Astrocyte (in vitro differentiated cells and primary cell): ENCODE results near the gene SPHK2. TPM values are rescaled to one million over a fixed set of nuclear protein-coding genes. Genes with fewer than 3 reads are reported as not detected.

Source experiments
- DNase-seq: peaks from one replicate; pipeline ENCODE4 v3.0.0-alpha.2; 2010; ENCODE audit warnings: low read depth
- FAIRE-seq: peaks from 2 replicates; lab custom pipeline; 2011; peaks lifted over from hg19 to GRCh38; lab: Jason Lieb, UNC
- H2AFZ ChIP-seq: 2 replicates; pipeline ENCODE4 v1.6.0; 2012; ENCODE audit warnings: low read depth, low read length, inconsistent platforms
- H3K27ac ChIP-seq: 2 replicates; pipeline ENCODE4 v1.5.1; 2011; ENCODE audit warnings: low read depth, low read length, inconsistent platforms
- H3K27me3 ChIP-seq: 2 replicates; pipeline ENCODE4 v1.6.0; 2011; ENCODE audit warnings: low read length, inconsistent platforms; ENCODE audit not compliant: insufficient read depth
- H3K36me3 ChIP-seq: 2 replicates; pipeline ENCODE4 v1.5.1; 2011; ENCODE audit warnings: low read length, inconsistent platforms; ENCODE audit not compliant: insufficient read depth
- H3K4me1 ChIP-seq: 2 replicates; pipeline ENCODE4 v1.5.1; 2011; ENCODE audit warnings: low read length, inconsistent platforms; ENCODE audit not compliant: insufficient read depth
- H3K4me2 ChIP-seq: 2 replicates; pipeline ENCODE4 v1.6.0; 2012; ENCODE audit warnings: low read length, inconsistent platforms
- H3K4me3 ChIP-seq: 2 replicates; pipeline ENCODE4 v1.5.1; 2011; ENCODE audit warnings: low read depth, mild to moderate bottlenecking, low read length, inconsistent platforms; ENCODE audit not compliant: insufficient read depth
- H3K79me2 ChIP-seq: 2 replicates; pipeline ENCODE4 v1.6.0; 2012; ENCODE audit warnings: mild to moderate bottlenecking, low read length, inconsistent platforms; ENCODE audit not compliant: insufficient read depth
- H3K9ac ChIP-seq: 2 replicates; pipeline ENCODE4 v1.6.0; 2012; ENCODE audit warnings: mild to moderate bottlenecking, low read length, inconsistent platforms
- H3K9me3 ChIP-seq: 2 replicates; pipeline ENCODE4 v1.5.1; 2012; ENCODE audit warnings: low read depth, mild to moderate bottlenecking, low read length, inconsistent platforms; ENCODE audit not compliant: insufficient read depth
- H4K20me1 ChIP-seq: 2 replicates; pipeline ENCODE4 v1.6.0; 2012; ENCODE audit warnings: low read length, inconsistent platforms; ENCODE audit not compliant: insufficient read depth
- H3K27ac Mint-ChIP-seq: one replicate; pipeline ENCODE4 v1.8.0; 2021; ENCODE audit warnings: mild to moderate bottlenecking, mixed read lengths; ENCODE audit not compliant: unreplicated experiment
- H3K27me3 Mint-ChIP-seq: one replicate; pipeline ENCODE4 v1.8.0; 2021; ENCODE audit warnings: low read depth, mixed read lengths; ENCODE audit not compliant: unreplicated experiment
- H3K36me3 Mint-ChIP-seq: one replicate; pipeline ENCODE4 v1.8.0; 2021; ENCODE audit warnings: low read depth, mixed read lengths; ENCODE audit not compliant: unreplicated experiment
- H3K4me1 Mint-ChIP-seq: one replicate; pipeline ENCODE4 v1.8.0; 2021; ENCODE audit warnings: low read depth, mixed read lengths; ENCODE audit not compliant: unreplicated experiment
- H3K4me3 Mint-ChIP-seq: one replicate; pipeline ENCODE4 v1.8.0; 2021; ENCODE audit warnings: mild to moderate bottlenecking, moderate library complexity, mixed read lengths; ENCODE audit not compliant: unreplicated experiment
- H3K9me3 Mint-ChIP-seq: one replicate; pipeline ENCODE4 v1.8.0; 2021; ENCODE audit warnings: mild to moderate bottlenecking, mixed read lengths; ENCODE audit not compliant: unreplicated experiment
- CTCF ChIP-seq: IDR thresholded peaks from 2 replicates; pipeline ENCODE4 v1.5.1; 2011; ENCODE audit warnings: low read depth, mild to moderate bottlenecking, inconsistent platforms, low read length, moderate library complexity; ENCODE audit not compliant: insufficient read depth
- EZH2 ChIP-seq: IDR thresholded peaks from 2 replicates; pipeline ENCODE4 v1.6.1; 2012; ENCODE audit warnings: mild to moderate bottlenecking, low read length, inconsistent platforms; ENCODE audit not compliant: insufficient read depth
- total RNA-seq: library from RNA; stranded (reverse); gene quantifications from 2 replicates; pipeline ENCODE4 v1.2.1, GENCODE V29; 2021

SPHK2 gene
- total RNA-seq, 1 donor from 2014 or later, result 29.4 TPM

- Histone ChIP-seq H3K4me1 (no peaks in the 10 kb centered on the region), H3K79me2 (no peaks in the 10 kb centered on the region), H2AFZ (no peak overlapping the region), H3K36me3 (no peaks in the 10 kb centered on the region), H3K27ac (no peak overlapping the region), H4K20me1 (no peaks in the 10 kb centered on the region), H3K27me3 (peaks cover 3% of the 10 kb centered on the region), H3K4me3 (no peak overlapping the region), H3K9me3 (peaks cover 3% of the 10 kb centered on the region), H3K9ac (no peak overlapping the region), H3K4me2 (no peak overlapping the region)
- Mint-ChIP-seq H3K4me3 (no peak overlapping the region), H3K4me1 (no peaks in the 10 kb centered on the region), H3K27ac (no peak overlapping the region), H3K9me3 (no peaks in the 10 kb centered on the region), H3K27me3 (peaks cover 34% of the 10 kb centered on the region), H3K36me3 (no peaks in the 10 kb centered on the region)
- FAIRE-seq, result no peak
- TF ChIP-seq CTCF (no peak), EZH2 (no peak)
- DNase-seq, result no peak
Measured at GRCh38 chr19:48674216-48674809, 55.0 kb downstream of the SPHK2 start.

- no peak overlapping the region for H3K4me2 ChIP-seq
- FAIRE-seq (peak; percentile 41), DNase-seq (peak; percentile 40)
- no peaks in the 10 kb centered on the region for H4K20me1 ChIP-seq
- H3K36me3 Mint-ChIP-seq, result no peaks in the 10 kb centered on the region
- peaks cover 34% of the 10 kb centered on the region for H3K27me3 Mint-ChIP-seq
- peaks cover 3% of the 10 kb centered on the region for H3K27me3 ChIP-seq
- H3K9ac ChIP-seq, result no peak overlapping the region
- H3K9me3 ChIP-seq, result no peaks in the 10 kb centered on the region
- peak overlapping the region; percentile 58 for H3K27ac Mint-ChIP-seq
- no peaks in the 10 kb centered on the region for H3K4me1 Mint-ChIP-seq
- TF ChIP-seq EZH2 (no peak), CTCF (peak; percentile 73)
- no peak overlapping the region for H3K27ac ChIP-seq
- no peak overlapping the region for H3K4me3 ChIP-seq
- no peaks in the 10 kb centered on the region for H3K9me3 Mint-ChIP-seq
- no peaks in the 10 kb centered on the region for H3K4me1 ChIP-seq
- H3K36me3 ChIP-seq, result no peaks in the 10 kb centered on the region
- peak overlapping the region; percentile 57 for H2AFZ ChIP-seq
- no peaks in the 10 kb centered on the region for H3K79me2 ChIP-seq
- no peak overlapping the region for H3K4me3 Mint-ChIP-seq
Measured at GRCh38 chr19:48674921-48675824, 55.9 kb downstream of the SPHK2 start.

- no peak overlapping the region for H2AFZ ChIP-seq
- no peak overlapping the region for H3K9ac ChIP-seq
- FAIRE-seq, result no peak
- no peak for DNase-seq
- Mint-ChIP-seq H3K27me3 (peaks cover 33% of the 10 kb centered on the region), H3K4me1 (no peaks in the 10 kb centered on the region), H3K4me3 (no peak overlapping the region), H3K27ac (no peak overlapping the region), H3K9me3 (no peaks in the 10 kb centered on the region), H3K36me3 (no peaks in the 10 kb centered on the region)
- H3K79me2 ChIP-seq, result no peaks in the 10 kb centered on the region
- H3K27me3 ChIP-seq, result peaks cover 3% of the 10 kb centered on the region
- H3K27ac ChIP-seq, result no peak overlapping the region
- peaks cover 6% of the 10 kb centered on the region for H3K4me1 ChIP-seq
- H3K9me3 ChIP-seq, result no peaks in the 10 kb centered on the region
- H3K4me2 ChIP-seq, result no peak overlapping the region
- no peaks in the 10 kb centered on the region for H3K36me3 ChIP-seq
- no peak for TF ChIP-seq EZH2
- H3K4me3 ChIP-seq, result no peak overlapping the region
- H4K20me1 ChIP-seq, result no peaks in the 10 kb centered on the region
Measured at GRCh38 chr19:48676487-48676886, 57.2 kb downstream of the SPHK2 start.
